ENCODE measurements around the gene KRT6A.

- no peak for TF ChIP-seq POLR2AphosphoS5 (IDR thresholded peaks at IDR 0.05; ENCODE audit: low read depth, low read length)
- TF ChIP-seq TAF1 (IDR thresholded peaks at IDR 0.05; ENCODE audit: borderline replicate concordance, insufficient read depth, low read length): no peak
These were observed 41.0 kb downstream of the KRT6A start, which contains the start of gene KRT6B for GRCh38 chr12:52452101-52452500.
